Keratinocyte (primary cell): Measurements from ENCODE around the gene MED26.
"Not testable (repeated sequence)": the region's sequence is repeated elsewhere in the genome, so short reads cannot be mapped to it uniquely, and the experiment has no call there.

Experiments used
- EZH2 ChIP-seq: IDR thresholded peaks from one replicate; pipeline ENCODE4 v1.6.1; 2012; ENCODE audit warnings: inconsistent platforms, mild to moderate bottlenecking, low read length, moderate library complexity
- TF ChIP-seq, protein P1 (sequence below), 3 experiments: IDR thresholded peaks in 1 of 3; conservative IDR thresholded peaks in 1 of 3; optimal IDR thresholded peaks in 1 of 3; 2 replicates in 2 of 3; 3 replicates in 1 of 3; pipeline versions ENCODE3 to v1.5.1; 2011; ENCODE audit warnings: low read length in 3 of 3, mild to moderate bottlenecking in 3 of 3, moderate library complexity in 2 of 3, control low read depth in 1 of 3, inconsistent platforms in 1 of 3; ENCODE audit not compliant: insufficient read depth in 2 of 3; ENCODE audit errors: extremely low read depth in 1 of 3

DNA sequence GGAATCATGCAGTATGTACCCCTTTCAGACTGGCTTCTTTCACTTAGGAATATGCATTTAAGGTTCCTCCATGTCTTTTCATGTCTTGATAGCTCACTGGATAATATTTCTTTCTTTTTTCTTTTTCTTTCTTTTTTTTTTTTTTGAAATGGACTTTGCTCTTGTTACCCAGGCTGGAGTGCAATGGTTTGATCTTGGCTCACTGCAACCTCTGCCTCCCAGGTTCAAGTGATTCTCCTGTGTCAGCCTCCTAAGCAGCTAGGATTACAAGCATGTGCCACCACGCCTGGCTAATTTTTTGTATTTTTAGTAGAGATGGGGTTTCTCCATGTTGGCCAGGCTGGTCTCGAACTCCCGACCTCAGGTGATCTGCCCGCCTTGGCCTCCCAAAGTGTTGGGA is 40.7 kb upstream of the MED26 start:
- TF ChIP-seq, protein P1, sequence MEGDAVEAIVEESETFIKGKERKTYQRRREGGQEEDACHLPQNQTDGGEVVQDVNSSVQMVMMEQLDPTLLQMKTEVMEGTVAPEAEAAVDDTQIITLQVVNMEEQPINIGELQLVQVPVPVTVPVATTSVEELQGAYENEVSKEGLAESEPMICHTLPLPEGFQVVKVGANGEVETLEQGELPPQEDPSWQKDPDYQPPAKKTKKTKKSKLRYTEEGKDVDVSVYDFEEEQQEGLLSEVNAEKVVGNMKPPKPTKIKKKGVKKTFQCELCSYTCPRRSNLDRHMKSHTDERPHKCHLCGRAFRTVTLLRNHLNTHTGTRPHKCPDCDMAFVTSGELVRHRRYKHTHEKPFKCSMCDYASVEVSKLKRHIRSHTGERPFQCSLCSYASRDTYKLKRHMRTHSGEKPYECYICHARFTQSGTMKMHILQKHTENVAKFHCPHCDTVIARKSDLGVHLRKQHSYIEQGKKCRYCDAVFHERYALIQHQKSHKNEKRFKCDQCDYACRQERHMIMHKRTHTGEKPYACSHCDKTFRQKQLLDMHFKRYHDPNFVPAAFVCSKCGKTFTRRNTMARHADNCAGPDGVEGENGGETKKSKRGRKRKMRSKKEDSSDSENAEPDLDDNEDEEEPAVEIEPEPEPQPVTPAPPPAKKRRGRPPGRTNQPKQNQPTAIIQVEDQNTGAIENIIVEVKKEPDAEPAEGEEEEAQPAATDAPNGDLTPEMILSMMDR (optimal IDR thresholded peaks at IDR 0.05 in 1 of 3, IDR thresholded peaks at IDR 0.05 in 1 of 3, conservative IDR thresholded peaks at IDR 0.05 in 1 of 3; ENCODE audit: extremely low read depth in 1 of 3, insufficient read depth in 2 of 3, low read length in 3 of 3), result not testable (repeated sequence)
- TF ChIP-seq EZH2, result not testable (repeated sequence)
